IPS DF 4.7 (cell line): ENCODE data around the gene PDZRN3.
"Not testable (repeated sequence)": the region's sequence is repeated elsewhere in the genome, so short reads cannot be mapped to it uniquely, and the experiment has no call there.

Source experiments
- DNase-seq: peaks from one replicate; pipeline ENCODE4 v3.0.0-alpha.2; 2013; ENCODE audit warnings: low spot score; ENCODE audit errors: extremely low read depth

The PDZRN3 gene

DNA sequence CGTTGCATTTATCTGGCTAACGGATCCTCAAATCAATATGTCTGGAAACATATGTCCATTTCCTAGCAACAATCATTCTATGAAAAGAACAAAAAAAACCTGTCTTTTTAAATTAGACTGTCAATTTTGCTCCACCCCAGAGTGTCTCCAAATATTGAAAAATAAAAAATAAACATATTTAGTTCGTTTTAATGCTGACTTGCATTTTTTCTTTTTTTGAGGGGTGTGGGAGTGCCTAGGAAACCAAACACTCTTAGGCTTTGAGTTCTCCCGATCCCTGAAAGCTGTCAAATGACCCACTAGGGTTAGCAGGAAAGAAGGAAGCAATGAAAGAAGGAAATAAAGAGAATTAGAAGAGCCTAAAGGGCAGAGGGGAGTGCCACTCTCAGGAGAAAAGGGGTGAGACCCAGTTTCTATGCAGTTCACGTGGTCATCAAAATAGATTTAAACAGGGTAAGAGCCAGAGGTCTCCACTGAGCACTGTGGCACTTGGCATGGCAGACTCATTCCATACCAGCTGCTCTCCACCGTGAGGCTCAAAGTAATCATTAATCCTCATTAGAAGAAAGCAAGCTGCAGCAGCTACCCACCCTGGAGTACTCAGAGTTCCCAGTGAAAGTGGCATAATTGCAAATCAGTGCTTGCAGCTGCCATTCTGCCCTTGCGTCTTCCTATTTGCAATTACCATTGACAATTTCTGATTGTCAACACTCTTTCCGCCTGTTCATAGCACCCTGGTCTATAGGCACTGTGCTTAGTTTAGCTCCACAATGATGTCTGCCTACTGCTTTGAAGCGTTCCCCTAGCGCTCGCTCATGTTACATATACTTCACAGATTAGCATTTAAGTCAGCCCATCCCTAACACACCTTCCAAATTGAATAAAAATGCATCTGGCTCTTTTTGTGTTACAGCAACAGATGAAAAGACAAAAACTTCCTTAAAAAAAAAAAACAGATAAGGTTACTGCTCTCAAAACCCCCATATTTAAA lies 32.3 kb downstream of the PDZRN3 start:
- no peak for DNase-seq

DNA sequence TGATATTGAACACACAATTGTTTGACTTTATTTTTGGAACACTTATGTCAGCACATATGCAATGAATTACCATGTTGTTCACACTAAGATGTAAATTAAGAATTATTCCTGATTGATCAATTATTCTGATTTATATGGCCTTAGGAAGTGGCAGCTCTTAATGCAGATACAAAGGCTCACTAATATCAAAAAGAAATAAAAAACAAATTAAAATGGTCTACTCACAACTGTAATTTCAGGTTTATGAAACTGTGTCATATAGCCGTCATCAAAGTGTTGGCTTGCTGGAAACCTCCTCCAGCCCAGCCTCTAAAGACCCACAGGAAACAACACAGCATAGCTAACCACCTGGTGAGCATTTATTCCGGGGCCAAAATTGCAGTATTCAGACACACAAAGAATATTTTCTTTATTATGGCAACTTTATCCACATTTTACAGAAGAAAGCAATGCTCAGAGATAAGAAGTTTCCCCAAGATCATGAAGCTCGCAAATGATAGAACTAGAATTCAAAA lies 33.4 kb downstream of the PDZRN3 start:
- no peak for DNase-seq

- no peak for DNase-seq
Observed at GRCh38 chr3:73586628-73587027, 38.1 kb downstream of the PDZRN3 start.

- no peak for DNase-seq
Observed at GRCh38 chr3:73586190-73586589, 38.6 kb downstream of the PDZRN3 start.

GRCh38 chr3:73584873-73585272 lies 39.9 kb downstream of the PDZRN3 start:
- DNase-seq = no peak

GRCh38 chr3:73582535-73582934 lies 42.2 kb downstream of the PDZRN3 start:
- DNase-seq = no peak

GRCh38 chr3:73581134-73581846 lies 43.5 kb downstream of the PDZRN3 start:
- no peak for DNase-seq

DNA sequence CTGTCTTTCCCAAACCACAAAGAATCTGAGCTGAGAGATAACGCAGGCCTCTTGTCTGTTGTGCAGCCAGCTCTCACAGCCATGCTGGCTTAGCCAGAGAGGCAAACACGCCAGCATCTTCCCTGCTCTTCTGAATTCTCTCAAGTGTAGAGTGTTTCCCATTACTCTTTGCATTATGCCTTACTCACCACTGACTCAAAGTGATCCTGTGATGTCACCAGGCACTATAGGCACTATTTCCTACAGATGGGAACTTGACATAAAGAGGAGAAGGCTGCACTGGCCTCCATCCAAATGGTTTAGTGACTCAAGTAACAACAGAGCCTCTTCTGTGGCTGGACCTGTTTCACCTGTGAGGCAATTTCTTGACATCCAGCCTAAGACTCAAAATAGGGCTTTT lies 44.4 kb downstream of the PDZRN3 start:
- DNase-seq = no peak

DNA sequence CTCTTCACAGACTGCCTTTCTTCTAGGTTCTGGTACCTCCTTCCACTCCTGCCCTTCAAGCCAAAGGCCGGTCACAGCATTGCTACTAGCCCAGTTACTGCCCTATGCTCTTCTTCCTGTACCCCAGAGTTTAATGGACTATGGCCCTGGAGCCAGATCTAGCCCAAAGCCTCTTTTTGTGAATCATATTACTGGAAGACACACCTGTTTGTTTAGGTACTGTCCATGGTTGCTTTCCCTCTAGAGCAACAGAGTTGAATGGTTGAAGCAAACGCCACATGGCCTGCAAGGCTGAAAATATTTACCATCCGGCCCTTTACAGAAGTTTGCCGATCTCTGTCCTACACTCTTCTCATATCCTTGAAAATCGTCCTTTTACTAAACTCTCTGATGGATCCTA lies 47.0 kb downstream of the PDZRN3 start:
- DNase-seq = no peak

DNA sequence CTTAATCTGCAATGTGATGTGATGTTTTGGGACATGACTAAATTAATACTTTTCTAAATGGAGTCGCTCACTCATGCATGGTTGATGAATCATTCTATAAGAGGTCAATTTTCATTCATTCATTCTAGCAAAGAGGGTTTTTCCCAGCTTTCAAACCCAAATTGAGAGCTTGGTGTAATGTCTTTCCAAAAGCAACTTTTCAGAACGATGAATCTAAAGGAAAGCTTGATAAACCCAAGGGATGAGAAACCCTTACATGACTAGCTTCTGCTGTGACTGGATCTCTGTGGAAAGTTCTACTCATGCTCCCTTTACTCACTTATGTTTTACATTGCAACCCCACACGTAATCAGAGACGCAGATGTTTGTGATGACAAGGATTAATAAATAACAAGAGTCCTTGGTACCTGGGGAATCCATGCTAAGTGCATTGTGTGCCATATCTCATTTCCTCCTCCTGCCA lies 47.7 kb downstream of the PDZRN3 start:
- DNase-seq = no peak

- no peak for DNase-seq
Observed at GRCh38 chr3:73575953-73576352, 48.8 kb downstream of the PDZRN3 start.

DNA sequence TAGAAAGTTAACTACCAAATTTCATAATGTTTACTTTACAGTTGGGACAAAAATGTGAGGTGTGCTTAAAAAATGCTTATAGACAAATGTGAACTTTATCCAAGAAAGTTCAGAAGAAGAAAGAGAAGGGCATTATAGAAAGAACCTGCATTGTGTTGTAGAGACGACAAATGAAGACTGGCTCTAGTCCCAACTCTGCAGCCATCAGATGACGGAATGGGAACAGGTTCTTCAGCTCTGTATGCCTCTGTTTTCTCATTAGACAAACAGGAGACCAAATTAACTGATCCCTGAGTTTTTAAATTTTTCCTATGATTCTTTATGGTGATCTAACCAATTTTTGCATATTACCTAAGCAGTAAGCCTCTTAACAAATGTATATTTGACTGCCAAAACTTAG lies 49.2 kb downstream of the PDZRN3 start:
- DNase-seq = no peak

GRCh38 chr3:73573204-73573603 lies 51.5 kb downstream of the PDZRN3 start:
- DNase-seq = no peak

DNA sequence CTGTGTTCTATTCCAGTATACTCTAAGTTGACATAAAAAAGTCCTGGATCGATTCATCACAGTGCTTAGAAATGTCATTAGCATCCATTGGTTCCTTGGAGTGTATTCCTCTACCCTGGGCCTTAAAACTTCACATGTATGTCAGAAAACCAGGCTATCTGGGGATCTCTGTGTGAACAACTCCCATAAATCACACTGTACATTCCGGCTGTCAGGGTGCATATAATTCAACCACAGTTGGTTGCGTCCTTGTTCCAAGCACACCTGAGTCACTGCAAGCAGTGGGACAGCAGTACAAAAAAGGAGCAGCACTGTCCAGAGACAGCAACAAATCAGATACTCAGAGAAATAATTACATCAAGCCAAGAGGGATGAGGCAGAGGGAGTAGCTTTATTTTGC lies 52.4 kb downstream of the PDZRN3 start:
- DNase-seq = no peak

DNA sequence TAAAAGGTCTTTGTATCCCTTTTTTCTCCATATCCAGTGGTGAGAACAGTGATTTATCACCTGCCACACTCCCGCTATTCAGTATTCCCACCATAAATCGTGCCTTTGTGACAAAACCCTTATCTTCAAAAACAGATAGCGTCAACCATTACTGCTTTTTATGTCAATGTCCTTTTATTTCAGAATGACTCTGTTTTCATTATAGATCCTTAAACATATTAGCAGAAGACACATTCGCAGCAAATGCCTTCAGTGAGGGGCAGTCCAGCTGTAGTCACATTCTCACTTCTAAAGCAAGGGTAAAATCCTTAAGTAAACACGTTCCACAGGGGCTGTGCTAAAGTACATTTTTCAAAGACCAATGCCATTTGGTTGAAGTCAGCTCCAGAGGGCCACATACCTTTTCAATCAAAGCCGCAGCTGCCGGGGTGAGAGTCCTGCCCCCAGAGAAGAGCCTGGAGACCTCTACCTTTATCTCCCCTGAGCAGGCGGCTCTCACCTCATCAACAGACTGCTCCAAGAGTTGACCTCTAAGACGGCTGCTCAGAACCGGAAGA lies 53.4 kb downstream of the PDZRN3 start:
- DNase-seq = no peak

DNA sequence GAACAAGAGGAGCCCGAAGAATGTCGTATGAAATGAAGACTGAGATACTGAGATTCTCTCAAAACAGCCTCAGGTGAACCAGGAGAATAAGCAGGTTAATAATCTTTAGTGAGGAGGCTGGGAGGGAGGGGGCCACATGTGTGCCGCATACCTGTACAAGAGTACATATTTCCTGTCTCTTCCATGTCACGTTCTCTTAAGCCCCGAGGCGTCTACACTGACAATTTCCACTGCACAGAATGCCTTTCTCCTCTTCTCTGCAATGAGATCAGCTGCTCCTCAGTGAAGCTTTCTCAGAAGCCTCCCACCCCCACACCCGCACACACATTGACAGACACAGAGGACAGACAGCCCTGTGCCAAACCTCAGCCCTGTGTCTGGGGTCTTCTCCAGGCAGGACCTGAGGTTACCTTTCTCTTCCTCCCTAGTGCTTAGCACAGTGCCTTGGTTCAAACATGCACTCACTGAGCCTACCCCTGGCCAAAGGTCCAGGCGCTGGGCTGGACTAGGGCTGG lies 55.4 kb downstream of the PDZRN3 start:
- no peak for DNase-seq

DNA sequence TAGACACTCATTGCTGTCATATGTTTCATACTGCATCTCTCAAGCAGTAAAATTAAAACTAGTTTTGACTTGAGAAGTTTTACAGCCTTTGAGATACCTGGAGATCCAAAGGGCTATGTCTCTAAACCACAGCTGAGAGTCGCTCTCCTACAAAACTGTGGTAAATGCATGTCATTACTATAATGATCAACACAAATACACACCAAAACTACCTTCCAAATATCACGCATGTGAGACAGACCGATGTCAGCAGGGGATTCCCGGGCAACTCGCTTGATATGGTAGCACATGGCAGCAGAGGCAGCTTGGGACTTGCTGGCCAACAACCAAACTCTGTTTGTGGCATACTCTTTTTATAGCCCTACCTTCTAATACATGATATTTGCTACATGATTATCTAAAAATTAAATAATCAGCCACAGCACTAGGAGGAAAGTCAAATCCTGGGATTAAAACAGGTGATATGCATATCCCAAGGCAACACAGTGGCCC lies 56.3 kb downstream of the PDZRN3 start:
- no peak for DNase-seq

DNA sequence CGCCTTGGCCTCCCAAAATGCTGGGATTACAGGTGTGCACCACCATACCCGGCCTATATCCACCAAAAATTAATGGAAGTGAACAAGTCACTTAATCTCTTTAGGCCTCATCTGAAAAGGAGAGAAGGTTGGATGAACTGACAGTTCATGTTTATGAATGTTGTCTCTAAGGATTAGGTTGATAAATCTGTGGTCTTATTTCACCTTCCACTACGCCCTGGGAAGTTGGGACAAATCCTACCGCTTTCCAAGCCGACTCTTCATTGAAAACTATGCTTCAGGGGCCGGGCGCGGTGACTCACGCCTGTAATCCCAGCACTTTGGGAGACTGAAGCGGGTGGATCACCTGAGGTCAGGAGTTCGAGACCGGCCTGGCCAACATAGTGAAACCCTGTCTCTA lies 59.4 kb downstream of the PDZRN3 start:
- not testable (repeated sequence) for DNase-seq

- no peak for DNase-seq
Observed at GRCh38 chr3:73563896-73564582, 60.7 kb downstream of the PDZRN3 start.

- DNase-seq = no peak
Observed at GRCh38 chr3:73561494-73561893, 63.2 kb downstream of the PDZRN3 start.

- no peak for DNase-seq
Observed at GRCh38 chr3:73559749-73560148, 65.0 kb downstream of the PDZRN3 start.
